Smooth muscle cell (in vitro differentiated cells): Measurements from ENCODE around the gene CBX1. TPM values are rescaled to one million over a fixed set of nuclear protein-coding genes. Genes with fewer than 3 reads are reported as not detected.

Experiments
- DNase-seq: peaks from one replicate; lab custom pipeline; 2025; ENCODE audit not compliant: unreplicated experiment; lab: John Stamatoyannopoulos, UW
- H2AFZ ChIP-seq: fragments of 200-600 bp; sonication (generic); 2 replicates; pipeline ENCODE4 v1.6.0; 2016; ENCODE audit warnings: antibody characterized with exemption, low read depth, mild to moderate bottlenecking
- H3F3A ChIP-seq: fragments of 200-600 bp; sonication (generic); 2 replicates; pipeline ENCODE4 v1.6.0; 2017; ENCODE audit warnings: antibody characterized with exemption, low read depth
- H3K27ac ChIP-seq: fragments of 200-600 bp; sonication (generic); 2 replicates; pipeline ENCODE4 v1.5.1; 2016; ENCODE audit warnings: low read depth, mild to moderate bottlenecking
- H3K27me3 ChIP-seq: fragments of 200-600 bp; sonication (generic); 2 replicates; pipeline ENCODE4 v1.6.1; 2016; ENCODE audit warnings: low read depth, mild to moderate bottlenecking
- H3K36me3 ChIP-seq: fragments of 200-600 bp; sonication (generic); 2 replicates; pipeline ENCODE4 v1.5.1; 2016; ENCODE audit warnings: low read depth
- H3K4me1 ChIP-seq: fragments of 200-600 bp; sonication (generic); 2 replicates; pipeline ENCODE4 v1.5.1; 2016; ENCODE audit warnings: low read depth
- H3K4me2 ChIP-seq: fragments of 200-600 bp; sonication (generic); 2 replicates; pipeline ENCODE4 v1.6.0; 2016; ENCODE audit warnings: mild to moderate bottlenecking
- H3K4me3 ChIP-seq: fragments of 200-600 bp; sonication (generic); 2 replicates; pipeline ENCODE4 v1.5.1; 2016; ENCODE audit warnings: mild to moderate bottlenecking
- H3K79me2 ChIP-seq: fragments of 200-600 bp; sonication (generic); 2 replicates; pipeline ENCODE4 v1.6.0; 2016; ENCODE audit warnings: low read depth, mild to moderate bottlenecking
- H3K9ac ChIP-seq: fragments of 200-600 bp; sonication (generic); 2 replicates; pipeline ENCODE4 v1.6.0; 2016; ENCODE audit warnings: low read depth
- H3K9me3 ChIP-seq: fragments of 200-600 bp; sonication (generic); replicated peaks from 2 replicates; pipeline ENCODE4 v1.5.1; 2016; ENCODE audit warnings: low read depth
- H4K20me1 ChIP-seq: fragments of 200-600 bp; sonication (generic); 2 replicates; pipeline ENCODE4 v1.6.0; 2016; ENCODE audit warnings: low read depth
- CTCF ChIP-seq: fragments of 200-600 bp; sonication (generic); IDR thresholded peaks from 2 replicates; pipeline ENCODE4 v1.5.1; 2017; ENCODE audit warnings: borderline replicate concordance, mild to moderate bottlenecking, antibody characterized with exemption; ENCODE audit not compliant: insufficient read depth, poor library complexity, severe bottlenecking
- WGBS: methylation state at CpG from one replicate; pipeline ENCODE4 v1.1.7; 2016; ENCODE audit warnings: low lambda C conversion rate; 5-methylcytosine and 5-hydroxymethylcytosine counted together
- polyA plus RNA-seq: library from polyadenylated mRNA; unstranded; fragments of >200 nt; fragmentation: Nextera tagmentation; extraction: Ambion mirVana; gene quantifications from 2 replicates; pipeline ENCODE4 v1.2.1, GENCODE V29; 2016
- total RNA-seq: library from RNA; depleted of rRNA; stranded (reverse); fragments of >200 nt; gene quantifications from 2 replicates; pipeline ENCODE4 v1.2.3, GENCODE V29; 2014

The CBX1 gene
- total and polyA plus RNA-seq, 2 experiments from 2014 or later: 32.7 to 63.4 TPM

- peaks cover 4% of the 10 kb centered on the region for H3K36me3 ChIP-seq
- WGBS: 99% methylated on average over 7 of the region's 7 CpGs
- DNase-seq: no peak
- H3K4me3 ChIP-seq: no peak overlapping the region
- no peaks in the 10 kb centered on the region for H3K9me3 ChIP-seq
- H3K4me2 ChIP-seq: no peak overlapping the region
- H3F3A ChIP-seq: peaks cover 39% of the 10 kb centered on the region
- no peak for TF ChIP-seq CTCF
- no peak overlapping the region for H3K9ac ChIP-seq
- peaks cover 44% of the 10 kb centered on the region for H4K20me1 ChIP-seq
- H2AFZ ChIP-seq: no peak overlapping the region
- no peaks in the 10 kb centered on the region for H3K4me1 ChIP-seq
- no peak overlapping the region for H3K27ac ChIP-seq
- H3K79me2 ChIP-seq: peaks cover 32% of the 10 kb centered on the region
- no peaks in the 10 kb centered on the region for H3K27me3 ChIP-seq
These were observed 39.0 kb downstream of the CBX1 start for GRCh38 chr17:48062273-48062672.

DNA sequence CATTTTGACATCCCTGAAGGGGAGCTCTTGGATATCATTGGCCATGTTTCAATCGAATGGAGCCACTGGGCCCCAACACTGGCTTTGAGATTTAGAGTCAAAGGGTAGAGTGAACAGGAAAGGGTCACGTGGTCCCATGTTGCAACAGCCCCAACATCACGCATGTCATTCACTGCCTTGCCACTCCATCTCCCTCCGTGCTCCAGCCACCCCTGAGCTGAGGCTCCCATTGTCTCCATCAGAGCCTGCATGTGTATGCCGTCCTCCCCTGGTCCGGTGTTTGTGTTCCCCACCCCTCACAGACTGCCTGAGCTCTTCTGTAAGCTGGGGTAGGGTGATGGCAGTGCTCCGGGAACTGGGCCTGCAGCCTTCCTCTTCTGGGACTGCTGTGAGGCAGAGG is 41.0 kb downstream of the CBX1 start:
- Histone ChIP-seq H3F3A (peaks cover 34% of the 10 kb centered on the region), H4K20me1 (peaks cover 61% of the 10 kb centered on the region), H3K36me3 (peaks cover 4% of the 10 kb centered on the region), H3K27ac (peak overlapping the region; percentile 24), H3K9me3 (no peaks in the 10 kb centered on the region), H2AFZ (no peak overlapping the region), H3K4me1 (peaks cover 2% of the 10 kb centered on the region), H3K4me3 (no peak overlapping the region), H3K4me2 (no peak overlapping the region), H3K27me3 (no peaks in the 10 kb centered on the region), H3K79me2 (peaks cover 45% of the 10 kb centered on the region), H3K9ac (no peak overlapping the region)
- TF ChIP-seq CTCF: no peak
- WGBS: 85% methylated on average over 7 of the region's 7 CpGs
- DNase-seq: no peak

- H4K20me1 ChIP-seq: peaks cover 61% of the 10 kb centered on the region
These were observed 42.1 kb downstream of the CBX1 start for GRCh38 chr17:48059125-48059668.

More at GRCh38 chr17:48059125-48059668, 42.1 kb downstream of the CBX1 start:
- peak overlapping the region; percentile 31 for H3K27ac ChIP-seq
- peaks cover 9% of the 10 kb centered on the region for H3K4me1 ChIP-seq
- peaks cover 25% of the 10 kb centered on the region for H3F3A ChIP-seq
- no peak overlapping the region for H3K9ac ChIP-seq
- H3K36me3 ChIP-seq: peaks cover 4% of the 10 kb centered on the region
- H3K9me3 ChIP-seq: no peaks in the 10 kb centered on the region
- H3K4me3 ChIP-seq: no peak overlapping the region
- H3K4me2 ChIP-seq: no peak overlapping the region
- no peak for DNase-seq
- no peak overlapping the region for H2AFZ ChIP-seq
- peaks cover 45% of the 10 kb centered on the region for H3K79me2 ChIP-seq
- H3K27me3 ChIP-seq: no peaks in the 10 kb centered on the region
- no peak for TF ChIP-seq CTCF
- 96% methylated on average over 32 of the region's 32 CpGs for WGBS
